Mesenchymal stem cell (in vitro differentiated cells and primary cell): ENCODE results near the gene RFC3.

Source experiments
- DNase-seq: peaks from one replicate; pipeline ENCODE4 v3.0.0-alpha.2; 2013
- H2AFZ ChIP-seq: one replicate; pipeline ENCODE4 v1.6.1; 2013; ENCODE audit warnings: low read depth, mild to moderate bottlenecking, control low read depth, inconsistent platforms, low read length, moderate library complexity
- H2AK5ac ChIP-seq: 2 replicates; pipeline ENCODE4 v1.6.1; 2013; ENCODE audit warnings: low read length, moderate library complexity, mild to moderate bottlenecking, inconsistent platforms; ENCODE audit not compliant: severe bottlenecking
- H2BK120ac ChIP-seq: one replicate; pipeline ENCODE4 v1.6.1; 2013; ENCODE audit warnings: low read depth, mild to moderate bottlenecking, inconsistent platforms, low read length, moderate library complexity
- H2BK12ac ChIP-seq, 2 experiments: one replicate each; pipeline ENCODE4 v1.6.1; 2013; ENCODE audit warnings: inconsistent platforms in 2 of 2, low read length in 2 of 2, mild to moderate bottlenecking in 2 of 2, moderate library complexity in 2 of 2, control low read depth in 1 of 2
- H2BK15ac ChIP-seq: one replicate; pipeline ENCODE4 v1.6.1; 2013; ENCODE audit warnings: mild to moderate bottlenecking, low read depth, inconsistent platforms; ENCODE audit not compliant: poor library complexity, severe bottlenecking
- H2BK5ac ChIP-seq: 2 replicates; pipeline ENCODE4 v1.6.1; 2013; ENCODE audit warnings: low read depth, mild to moderate bottlenecking, low read length, control low read depth, inconsistent platforms; ENCODE audit not compliant: poor library complexity, severe bottlenecking
- H3K14ac ChIP-seq, 2 experiments: one replicate each; pipeline ENCODE4 v1.6.1; 2013; ENCODE audit warnings: inconsistent platforms in 2 of 2, low read length in 2 of 2, control low read depth in 1 of 2, mild to moderate bottlenecking in 1 of 2, moderate library complexity in 1 of 2
- H3K18ac ChIP-seq, 2 experiments: one replicate each; pipeline ENCODE4 v1.6.1; 2013; ENCODE audit warnings: inconsistent platforms in 2 of 2, low read length in 2 of 2, control low read depth in 1 of 2, low read depth in 1 of 2, mild to moderate bottlenecking in 1 of 2
- H3K23ac ChIP-seq, 2 experiments: one replicate each; pipeline ENCODE4 v1.6.1; 2013; ENCODE audit warnings: inconsistent platforms in 2 of 2, low read length in 2 of 2, mild to moderate bottlenecking in 2 of 2, moderate library complexity in 2 of 2, control low read depth in 1 of 2
- H3K27ac ChIP-seq: 2 replicates; pipeline ENCODE4 v1.5.1; 2013; ENCODE audit warnings: mild to moderate bottlenecking, moderate library complexity, low read length, control low read depth, inconsistent platforms; ENCODE audit not compliant: poor library complexity, severe bottlenecking
- H3K27me3 ChIP-seq, 2 experiments: 2 replicates each; pipeline versions ENCODE4 v1.6.1 to v1.7.0; 2013; ENCODE audit warnings: low read length in 2 of 2, mild to moderate bottlenecking in 2 of 2, moderate library complexity in 2 of 2, control low read depth in 1 of 2, inconsistent platforms in 1 of 2; ENCODE audit not compliant: control insufficient read depth in 1 of 2, insufficient read depth in 1 of 2
- H3K36me3 ChIP-seq, 2 experiments: 2 replicates each; pipeline versions ENCODE4 v1.6.1 to v1.7.0; 2013; ENCODE audit warnings: low read length in 2 of 2, control low read depth in 1 of 2, inconsistent platforms in 1 of 2, low read depth in 1 of 2, mild to moderate bottlenecking in 1 of 2; ENCODE audit not compliant: insufficient read depth in 2 of 2, control insufficient read depth in 1 of 2
- H3K4ac ChIP-seq, 2 experiments: one replicate each; pipeline ENCODE4 v1.6.1; 2013; ENCODE audit warnings: inconsistent platforms in 2 of 2, low read length in 2 of 2, mild to moderate bottlenecking in 2 of 2, moderate library complexity in 2 of 2, control low read depth in 1 of 2, low read depth in 1 of 2
- H3K4me1 ChIP-seq: 2 replicates; pipeline ENCODE4 v1.6.1; 2013; ENCODE audit warnings: low read depth, low read length, control low read depth; ENCODE audit not compliant: control insufficient read depth, insufficient read depth
- H3K4me2 ChIP-seq: 2 replicates; pipeline ENCODE4 v1.6.1; 2013; ENCODE audit warnings: low read length, mild to moderate bottlenecking, inconsistent platforms; ENCODE audit not compliant: poor library complexity, severe bottlenecking
- H3K4me3 ChIP-seq, 2 experiments: 2 replicates each; pipeline versions ENCODE4 v1.5.1 to v1.7.0; 2013; ENCODE audit warnings: low read length in 2 of 2, mild to moderate bottlenecking in 2 of 2, control low read depth in 1 of 2, low read depth in 1 of 2; ENCODE audit not compliant: insufficient read depth in 1 of 2
- H3K79me1 ChIP-seq: replicated peaks from 2 replicates; pipeline ENCODE4 v1.6.1; 2013; ENCODE audit warnings: mild to moderate bottlenecking, control low read depth, low read length, inconsistent platforms; ENCODE audit not compliant: poor library complexity, severe bottlenecking
- H3K9ac ChIP-seq: 2 replicates; pipeline ENCODE4 v1.7.0; 2013; ENCODE audit warnings: mild to moderate bottlenecking, low read length, moderate library complexity
- H3K9me3 ChIP-seq: 2 replicates; pipeline ENCODE4 v1.7.0; 2013; ENCODE audit warnings: mild to moderate bottlenecking, low read length; ENCODE audit not compliant: control insufficient read depth
- H4K8ac ChIP-seq: one replicate; pipeline ENCODE4 v1.6.1; 2013; ENCODE audit warnings: inconsistent platforms, mild to moderate bottlenecking, low read length, moderate library complexity
- H4K91ac ChIP-seq: one replicate; pipeline ENCODE4 v1.6.1; 2013; ENCODE audit warnings: mild to moderate bottlenecking, low read length, inconsistent platforms
- WGBS: methylation state at CpG from one replicate; pipeline ENCODE4 v1.1.7; 2013; ENCODE audit warnings: mixed read lengths; 5-methylcytosine and 5-hydroxymethylcytosine counted together

RFC3 gene

DNA sequence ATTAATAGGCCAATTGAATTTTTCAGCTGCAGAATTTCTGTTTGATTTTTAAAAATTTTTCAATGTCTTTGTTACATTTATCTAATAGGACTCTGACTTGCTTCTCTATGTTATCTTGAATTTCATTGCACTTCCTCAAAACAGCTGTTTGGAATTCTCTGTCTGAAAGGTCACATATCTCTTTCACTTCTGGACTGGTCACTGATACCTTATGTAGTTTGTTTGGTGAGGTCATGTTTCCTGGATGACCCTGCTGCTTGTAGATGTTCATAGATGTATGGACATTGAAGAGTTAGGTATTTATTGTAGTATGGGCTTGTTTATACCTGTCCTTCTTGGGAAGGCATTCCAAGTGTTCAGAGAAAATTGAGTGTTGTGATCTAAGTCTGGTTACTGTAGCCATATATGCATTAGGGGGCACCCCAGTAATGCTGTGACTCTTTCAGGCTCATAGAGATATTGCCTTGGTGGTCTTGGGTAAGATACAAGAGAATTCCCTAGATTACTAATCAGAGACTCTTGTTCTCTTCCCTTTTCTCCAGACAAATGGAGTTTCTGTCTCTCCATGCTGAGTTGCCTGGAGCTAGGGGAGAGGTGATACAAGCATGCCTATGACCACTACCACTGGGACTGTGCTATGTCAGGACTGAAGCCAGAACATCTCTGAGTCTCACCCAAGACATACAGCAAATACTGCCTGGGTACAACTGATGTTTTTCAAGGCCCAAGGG, 27.8 kb downstream of the RFC3 start:
- H3K4me3 ChIP-seq: no peak overlapping the region
- no peak overlapping the region for H4K8ac ChIP-seq
- H2BK15ac ChIP-seq: no peak overlapping the region
- no peak for DNase-seq
- H3K14ac ChIP-seq: no peak overlapping the region
- no peaks in the 10 kb centered on the region for H3K9me3 ChIP-seq
- no peak overlapping the region for H3K9ac ChIP-seq
- H2AK5ac ChIP-seq: no peak overlapping the region
- H2BK12ac ChIP-seq: no peak overlapping the region
- H3K79me1 ChIP-seq: peaks cover 3% of the 10 kb centered on the region
- no peak overlapping the region for H3K18ac ChIP-seq
- H3K27ac ChIP-seq: no peak overlapping the region
- H3K4ac ChIP-seq: no peak overlapping the region
- no peaks in the 10 kb centered on the region for H3K36me3 ChIP-seq
- H3K23ac ChIP-seq: no peak overlapping the region
- H2BK5ac ChIP-seq: no peak overlapping the region
- no peaks in the 10 kb centered on the region for H3K4me1 ChIP-seq
- no peak overlapping the region for H4K91ac ChIP-seq
- H2AFZ ChIP-seq: no peak overlapping the region
- no peaks in the 10 kb centered on the region for H3K27me3 ChIP-seq
- H3K4me2 ChIP-seq: no peak overlapping the region
- H2BK120ac ChIP-seq: no peak overlapping the region

DNA sequence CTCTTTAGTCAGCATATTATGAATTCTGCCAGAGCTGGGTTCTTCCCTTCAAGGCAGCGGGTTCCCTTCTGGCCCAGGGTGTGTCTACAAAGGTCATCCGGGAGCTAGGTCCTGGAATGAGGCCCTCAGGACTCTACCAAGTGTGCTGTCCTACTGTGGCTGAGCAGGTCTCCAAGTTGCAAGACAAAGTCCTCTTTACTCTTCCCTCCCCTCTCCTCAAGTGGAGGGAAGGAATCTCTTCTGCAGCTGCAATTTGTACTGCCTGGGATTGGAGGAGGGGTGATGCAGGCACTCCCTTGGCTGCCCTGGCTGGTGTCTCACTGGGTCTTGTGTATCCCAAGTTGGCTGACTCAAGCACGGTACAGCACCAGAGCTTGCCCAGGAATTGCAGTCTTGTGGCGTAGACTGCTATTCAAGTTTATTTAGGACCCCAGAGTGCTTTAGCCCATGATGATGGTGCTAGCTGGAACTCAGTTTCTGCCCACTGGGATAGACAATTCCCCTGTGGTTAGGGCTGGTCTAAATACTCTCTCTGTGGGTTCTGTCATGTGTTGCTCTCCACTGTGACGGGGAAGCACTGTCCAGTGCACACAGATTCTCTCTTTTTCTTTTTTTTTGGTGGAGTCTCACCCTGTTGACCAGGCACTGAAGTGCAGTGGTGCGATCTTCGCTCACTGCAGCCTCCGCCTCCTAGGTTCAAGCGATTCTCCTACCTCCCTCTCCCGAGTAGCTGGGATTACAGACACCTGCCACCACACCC, 28.5 kb downstream of the RFC3 start:
- Histone ChIP-seq H4K8ac (no peak overlapping the region), H3K9me3 (no peaks in the 10 kb centered on the region), H2BK12ac (no peak overlapping the region), H3K79me1 (peaks cover 3% of the 10 kb centered on the region), H3K4me2 (no peak overlapping the region), H3K18ac (no peak overlapping the region), H3K4me1 (no peaks in the 10 kb centered on the region), H3K36me3 (no peaks in the 10 kb centered on the region), H3K27me3 (no peaks in the 10 kb centered on the region), H3K4ac (no peak overlapping the region), H2BK5ac (no peak overlapping the region), H3K9ac (no peak overlapping the region), H2BK15ac (no peak overlapping the region), H3K14ac (no peak overlapping the region), H2AFZ (no peak overlapping the region), H2AK5ac (no peak overlapping the region), H4K91ac (no peak overlapping the region), H3K23ac (no peak overlapping the region), H3K4me3 (no peak overlapping the region), H2BK120ac (no peak overlapping the region), H3K27ac (no peak overlapping the region)
- no peak for DNase-seq
- 95% methylated on average over 10 of the region's 10 CpGs for WGBS

DNA sequence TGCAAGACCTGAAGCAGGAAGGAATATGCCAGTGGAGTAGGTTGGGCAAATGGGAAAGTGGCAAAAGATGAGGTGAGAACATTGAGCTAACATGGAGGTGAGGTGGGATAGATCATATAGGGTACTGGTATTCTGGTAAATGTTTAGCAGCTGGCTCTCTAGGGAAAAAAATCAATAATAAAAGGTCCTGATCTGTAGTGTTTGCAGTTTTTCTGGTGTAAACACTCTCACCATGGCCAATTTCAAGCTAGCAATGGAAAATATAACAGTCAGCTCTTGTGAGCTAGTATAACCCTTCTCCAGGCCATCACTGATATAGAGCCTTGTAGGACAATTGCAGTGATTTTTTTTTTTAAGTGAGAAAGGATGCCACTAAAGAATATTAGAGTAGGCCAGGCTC, 31.3 kb downstream of the RFC3 start:
- Histone ChIP-seq H3K9ac (no peak overlapping the region), H2BK5ac (no peak overlapping the region), H3K4me2 (no peak overlapping the region), H4K8ac (no peak overlapping the region), H3K4ac (no peak overlapping the region), H4K91ac (no peak overlapping the region), H2BK120ac (no peak overlapping the region), H3K4me1 (no peaks in the 10 kb centered on the region), H3K14ac (no peak overlapping the region), H2BK15ac (no peak overlapping the region), H3K4me3 (no peak overlapping the region), H2AFZ (no peak overlapping the region), H2AK5ac (no peak overlapping the region), H3K36me3 (no peaks in the 10 kb centered on the region), H3K18ac (no peak overlapping the region), H3K79me1 (no peaks in the 10 kb centered on the region), H3K9me3 (no peaks in the 10 kb centered on the region), H3K27ac (no peak overlapping the region), H2BK12ac (no peak overlapping the region), H3K23ac (no peak overlapping the region), H3K27me3 (no peaks in the 10 kb centered on the region)
- no peak for DNase-seq

DNA sequence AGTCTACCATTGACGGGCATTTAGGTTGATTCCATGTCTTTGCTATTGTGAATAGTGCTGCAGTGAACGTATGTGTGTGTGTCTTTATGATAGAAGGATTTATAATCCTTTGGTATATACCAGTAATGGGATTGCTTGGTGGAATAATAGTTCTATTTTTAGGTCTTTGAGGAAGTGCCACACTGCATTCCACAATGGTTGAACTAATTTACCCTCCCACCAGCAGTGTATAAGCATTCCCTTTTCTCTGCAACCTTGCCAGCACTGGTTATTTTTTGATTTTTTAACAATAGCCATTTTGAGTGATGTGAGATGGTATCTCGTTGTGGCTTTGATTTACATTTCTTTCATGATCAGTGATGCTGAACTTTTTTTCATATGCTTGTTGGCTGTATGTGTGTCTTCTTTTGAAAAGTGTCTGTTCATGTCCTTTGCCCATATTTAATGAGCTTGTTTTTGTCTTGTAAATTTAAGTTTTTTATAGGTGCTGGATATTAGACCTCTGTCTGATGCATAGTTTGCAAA, 37.5 kb downstream of the RFC3 start:
- no peak overlapping the region for H2BK15ac ChIP-seq
- no peak overlapping the region for H2BK120ac ChIP-seq
- no peak overlapping the region for H2AK5ac ChIP-seq
- no peak for DNase-seq
- WGBS: 93% methylated on average over 3 of the region's 3 CpGs
- H3K4ac ChIP-seq: no peak overlapping the region
- no peak overlapping the region for H2AFZ ChIP-seq
- no peak overlapping the region for H3K4me3 ChIP-seq
- H3K9me3 ChIP-seq: peaks cover 5% of the 10 kb centered on the region
- H2BK12ac ChIP-seq: no peak overlapping the region
- no peak overlapping the region for H4K91ac ChIP-seq
- H3K79me1 ChIP-seq: no peaks in the 10 kb centered on the region
- H3K18ac ChIP-seq: no peak overlapping the region
- H3K4me2 ChIP-seq: no peak overlapping the region
- H3K14ac ChIP-seq: no peak overlapping the region
- no peaks in the 10 kb centered on the region for H3K36me3 ChIP-seq
- H4K8ac ChIP-seq: no peak overlapping the region
- H3K27me3 ChIP-seq: no peaks in the 10 kb centered on the region
- H3K4me1 ChIP-seq: no peaks in the 10 kb centered on the region
- no peak overlapping the region for H3K9ac ChIP-seq
- no peak overlapping the region for H3K23ac ChIP-seq
- H3K27ac ChIP-seq: no peak overlapping the region
- H2BK5ac ChIP-seq: no peak overlapping the region
